Stimulated activated CD8-positive, alpha-beta memory T cell treated with anti-CD3 and anti-CD28 coated beads, Interleukin-4, amount 100 ng/mL, for 24 hours (primary cell): ENCODE results near the gene TNFRSF13B.

Source experiments
- DNase-seq: peaks from one replicate; pipeline ENCODE4 v3.0.0-alpha.2; 2020; ENCODE audit warnings: low read depth

Gene TNFRSF13B

DNA sequence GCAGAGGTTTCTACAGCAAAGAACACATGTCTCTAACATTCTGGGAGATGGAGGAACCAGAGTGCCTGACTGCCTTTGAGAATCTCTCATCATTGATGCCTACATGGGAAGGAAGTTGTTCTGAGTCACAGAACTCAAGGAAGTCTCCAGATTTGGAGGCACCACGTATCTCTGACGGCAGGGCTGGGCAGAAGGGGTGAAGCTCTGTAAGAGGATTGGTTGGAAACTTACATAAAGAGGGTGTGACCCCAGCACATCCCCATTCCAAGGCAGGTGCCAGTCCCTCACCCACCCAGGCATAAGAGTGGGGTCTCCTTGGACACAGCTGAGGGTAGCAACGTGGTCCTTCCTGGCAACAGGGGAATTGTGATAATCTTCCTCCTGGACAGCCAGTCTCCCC, 17.4 kb downstream of the TNFRSF13B start:
- no peak for DNase-seq

DNA sequence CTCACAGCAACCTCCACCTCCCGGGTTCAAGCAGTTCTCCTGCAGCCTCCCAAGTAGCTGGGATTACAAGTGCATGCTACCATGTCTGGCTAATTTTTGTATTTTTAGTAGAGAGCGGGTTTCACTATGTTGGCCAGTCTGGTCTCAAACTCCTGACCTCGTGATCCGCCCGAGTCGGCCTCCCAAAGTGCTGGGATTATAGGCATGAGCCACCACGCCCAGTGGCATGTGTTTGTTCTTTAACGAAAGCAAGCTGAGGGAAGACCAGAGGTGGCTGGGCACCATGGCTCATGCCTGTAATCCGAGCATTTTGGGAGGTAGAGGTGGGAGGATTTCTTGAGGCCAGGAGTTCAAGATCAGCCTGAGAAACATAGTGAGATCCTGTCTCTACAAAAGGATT, 18.1 kb downstream of the TNFRSF13B start:
- DNase-seq, result no peak

DNA sequence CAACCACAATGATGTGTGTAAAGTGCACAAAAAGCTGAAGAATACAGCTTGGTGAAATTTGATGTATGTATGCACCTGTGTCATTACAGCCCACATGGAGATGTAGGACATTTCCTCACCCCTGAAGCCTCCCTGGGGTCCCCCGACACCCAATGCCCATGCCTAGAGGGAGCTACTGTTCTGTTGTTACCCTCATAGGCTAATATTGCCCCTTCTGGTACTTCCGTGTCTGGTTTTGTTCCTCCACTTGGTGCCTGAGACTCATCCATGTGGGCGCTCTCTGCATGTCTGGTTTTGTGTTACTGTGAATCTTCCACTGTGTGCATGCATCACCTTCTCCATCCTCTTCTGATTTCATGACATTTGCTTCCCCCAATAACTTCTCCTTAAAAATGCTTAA, 18.6 kb downstream of the TNFRSF13B start:
- no peak for DNase-seq

DNA sequence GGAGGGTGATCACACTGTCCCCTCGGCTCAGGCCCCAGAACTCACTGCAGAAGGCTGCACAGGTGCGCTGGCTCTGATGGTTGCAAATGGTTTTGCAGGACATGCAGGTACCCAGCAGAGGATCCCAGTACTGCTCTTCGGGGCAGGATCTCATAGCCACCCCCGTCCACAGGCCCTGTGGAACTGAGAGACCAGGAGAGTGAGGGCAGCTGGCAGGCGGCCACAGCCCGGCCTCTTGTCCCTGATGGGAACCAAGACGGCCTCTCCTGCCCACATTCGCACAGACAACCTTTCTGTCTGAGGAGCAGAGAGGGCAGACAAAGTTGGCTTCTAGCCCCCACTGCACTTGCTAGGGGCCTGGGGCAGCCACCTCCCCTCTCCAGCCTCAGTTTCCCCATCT, 19.5 kb downstream of the TNFRSF13B start:
- DNase-seq, result no peak

DNA sequence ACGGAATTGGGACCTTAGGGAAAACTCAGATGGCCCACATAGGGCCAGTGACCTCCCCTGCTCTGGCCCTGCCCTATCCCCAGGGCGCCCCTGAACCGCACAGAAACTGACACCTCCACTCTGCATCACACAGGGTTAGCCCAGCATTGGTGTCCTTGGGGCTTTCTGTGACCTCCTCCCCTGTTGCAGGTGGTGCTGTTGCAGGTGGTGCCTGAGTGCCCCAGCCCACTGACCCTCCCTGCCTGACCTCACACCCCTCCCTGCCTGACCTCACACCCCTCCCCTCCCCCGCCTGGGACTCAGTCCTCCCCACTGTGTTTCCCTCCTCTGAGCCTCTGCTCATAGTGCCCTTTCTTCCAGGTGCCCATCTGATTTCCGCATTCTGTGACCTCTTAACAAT, 21.4 kb downstream of the TNFRSF13B start:
- no peak for DNase-seq

DNA sequence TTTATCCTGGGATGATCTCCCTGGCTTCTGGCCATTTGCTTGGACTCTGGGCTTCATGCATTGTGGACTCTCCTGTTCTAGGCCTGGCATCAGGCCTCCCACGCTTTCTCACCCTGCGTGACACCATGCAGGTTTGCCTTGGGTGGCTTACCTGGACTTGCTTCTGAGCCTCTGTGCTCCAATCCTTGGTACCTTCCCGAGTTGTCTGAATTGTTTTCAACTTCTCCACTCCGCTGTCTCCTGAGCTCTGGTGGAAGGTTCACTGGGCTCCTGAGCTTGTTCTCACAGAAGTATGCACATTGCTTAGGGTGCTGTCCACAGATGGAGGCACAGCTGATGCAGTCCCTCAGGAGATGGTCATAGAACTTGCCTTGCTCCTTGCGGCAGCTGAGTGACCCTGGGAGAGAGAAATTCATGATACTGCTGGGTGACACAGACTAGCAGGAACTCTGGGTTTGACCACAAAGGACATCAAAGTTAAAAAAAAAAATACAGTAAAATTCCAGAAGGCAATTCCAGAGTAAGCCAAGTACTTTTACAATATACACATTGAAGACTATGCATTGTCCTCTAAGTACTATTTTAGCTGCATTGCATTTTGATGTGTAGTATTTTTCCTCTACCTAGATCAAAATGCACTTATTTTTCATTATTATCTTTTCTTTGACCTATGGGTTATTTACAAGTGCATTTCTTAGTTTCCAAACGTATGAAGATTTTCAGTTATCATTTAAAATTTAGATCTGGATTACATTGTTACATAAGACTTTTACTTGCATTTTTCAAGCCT, 23.1 kb downstream of the TNFRSF13B start:
- DNase-seq, result no peak

DNA sequence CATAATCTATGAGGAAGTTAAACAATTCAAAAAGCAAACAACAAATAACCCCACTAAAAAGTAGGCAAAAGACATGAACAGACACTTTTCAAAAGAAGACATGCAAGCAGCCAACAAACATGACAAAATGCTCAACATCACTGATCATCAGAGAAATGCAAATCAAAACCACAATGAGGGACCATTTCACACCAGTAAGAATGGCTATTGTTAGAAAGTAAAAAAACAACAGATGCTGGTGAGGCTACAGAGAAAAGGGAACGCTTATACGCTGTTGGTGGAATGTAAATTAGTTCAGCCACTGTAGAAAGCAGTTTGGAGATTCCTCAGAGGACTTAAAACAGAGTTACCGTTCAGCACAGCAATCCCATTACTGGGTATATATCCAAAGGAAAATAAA, 24.4 kb downstream of the TNFRSF13B start:
- DNase-seq, result no peak

DNA sequence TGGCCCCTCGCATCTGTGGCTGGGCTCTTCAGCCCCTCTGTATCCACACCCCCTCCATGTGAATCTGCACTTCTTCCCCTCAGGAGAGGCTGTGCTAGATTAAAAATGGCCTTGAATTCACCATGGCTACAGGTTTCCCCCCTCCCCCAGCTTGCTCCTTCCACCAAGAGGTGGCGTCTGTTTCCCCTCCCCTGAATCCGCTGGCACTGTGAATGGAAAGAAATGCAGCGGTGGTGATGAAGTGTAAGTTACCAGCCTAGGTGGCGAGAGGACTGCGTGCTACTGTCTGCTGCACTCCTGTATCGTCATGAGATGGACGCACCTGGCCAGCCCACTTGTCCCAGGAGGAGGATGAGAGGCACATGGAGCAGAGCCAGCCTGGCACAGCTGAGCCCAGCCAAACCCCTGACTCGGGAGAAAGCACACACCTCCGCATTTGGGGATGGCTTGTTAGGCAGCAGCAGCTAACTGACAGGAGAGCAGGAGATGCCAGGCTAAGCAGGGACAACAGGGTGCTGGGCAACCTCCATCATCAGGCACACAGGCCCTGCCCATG, 26.2 kb downstream of the TNFRSF13B start:
- no peak for DNase-seq

DNA sequence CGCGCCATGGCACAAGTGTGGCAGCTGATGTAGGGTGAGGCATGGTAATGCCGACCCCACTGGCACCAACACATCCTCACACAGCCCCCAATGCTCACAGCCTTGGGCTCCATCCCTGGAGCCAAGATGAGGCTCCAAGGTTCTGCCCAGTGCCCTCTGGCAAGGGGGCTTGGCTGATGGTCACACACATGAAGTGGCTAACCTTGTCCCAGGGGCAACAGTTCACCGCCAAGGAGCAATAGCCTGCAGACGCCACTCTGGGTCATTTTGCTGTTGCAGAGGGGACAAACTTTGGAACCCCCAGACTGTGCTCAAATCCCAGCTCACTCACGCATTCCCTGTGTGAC, 26.8 kb downstream of the TNFRSF13B start:
- no peak for DNase-seq

DNA sequence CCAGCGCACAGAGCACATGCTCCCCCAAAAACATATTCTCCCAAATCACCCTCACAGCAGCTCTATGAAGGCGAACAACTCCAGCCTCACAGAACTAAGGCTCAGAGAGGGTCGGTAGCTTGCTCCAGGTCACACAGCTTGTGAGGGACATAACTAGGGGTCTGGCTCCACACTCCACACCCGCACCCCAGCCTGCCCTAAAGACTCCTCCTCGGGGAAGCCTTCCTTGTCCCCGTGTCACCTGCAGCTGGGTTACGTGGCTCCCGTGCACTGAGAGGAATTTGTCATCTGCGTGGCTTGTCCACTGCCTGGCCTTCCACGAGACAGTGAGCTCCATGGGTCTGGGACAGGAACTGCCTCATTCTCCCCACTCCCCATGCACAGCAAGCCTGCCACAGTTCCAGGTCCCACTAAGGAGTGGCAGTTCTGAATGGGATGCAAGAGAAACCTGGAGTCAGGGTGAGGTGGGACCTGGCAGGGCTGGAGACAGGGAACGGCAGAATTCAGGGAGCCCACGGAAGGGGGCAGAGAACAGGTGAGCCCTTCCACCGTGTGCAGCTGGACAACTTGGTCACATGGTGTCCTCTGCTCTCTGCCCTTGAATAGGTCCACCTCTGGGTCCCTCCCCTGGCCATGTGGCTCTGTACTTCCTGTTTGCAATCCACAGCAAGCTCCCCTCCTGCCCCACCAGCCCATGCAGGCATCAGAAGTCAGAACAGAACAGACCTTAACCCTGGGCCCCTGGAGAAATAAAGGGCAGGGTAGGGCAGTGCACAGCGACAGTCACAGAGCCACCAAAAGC, 27.4 kb downstream of the TNFRSF13B start:
- DNase-seq, result no peak

DNA sequence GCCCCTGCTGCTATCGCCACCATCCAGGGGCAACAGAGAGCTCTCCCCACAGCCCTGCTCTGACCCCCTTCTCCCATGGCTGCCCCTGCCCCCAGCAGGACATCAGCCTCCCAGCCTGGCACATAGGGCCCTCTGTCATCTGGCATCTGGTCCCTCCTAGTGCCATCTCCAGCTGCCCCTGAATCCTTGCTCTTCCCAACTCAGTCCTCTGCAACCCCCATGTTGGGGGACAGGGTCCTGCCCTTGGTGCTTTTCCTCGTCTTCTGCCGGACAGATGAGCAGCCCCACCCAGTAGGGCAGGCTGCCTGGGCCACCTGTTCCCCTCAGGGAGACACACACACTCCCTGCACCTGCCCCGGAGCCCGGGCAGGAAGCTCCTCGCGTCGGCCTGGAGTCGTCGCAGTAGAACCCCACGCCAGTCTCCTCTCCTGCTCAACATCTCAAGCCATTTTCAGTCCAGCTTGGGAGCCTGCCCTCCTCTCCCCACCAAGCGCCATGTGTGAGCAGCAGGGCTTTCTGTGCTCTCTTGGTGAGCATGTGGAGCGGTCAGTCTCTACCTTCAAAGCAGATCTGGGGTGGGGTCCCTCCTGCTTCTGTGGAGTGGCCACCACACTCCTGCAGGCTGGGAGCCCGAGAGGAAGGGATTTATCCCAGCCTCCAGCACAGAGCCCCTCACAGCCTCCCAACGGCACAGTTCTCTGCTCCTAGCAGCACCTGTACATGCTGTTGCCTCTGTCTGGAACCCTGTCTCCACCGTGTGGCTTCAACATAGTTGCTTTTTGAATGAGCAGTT, 28.2 kb downstream of the TNFRSF13B start:
- DNase-seq, result no peak

DNA sequence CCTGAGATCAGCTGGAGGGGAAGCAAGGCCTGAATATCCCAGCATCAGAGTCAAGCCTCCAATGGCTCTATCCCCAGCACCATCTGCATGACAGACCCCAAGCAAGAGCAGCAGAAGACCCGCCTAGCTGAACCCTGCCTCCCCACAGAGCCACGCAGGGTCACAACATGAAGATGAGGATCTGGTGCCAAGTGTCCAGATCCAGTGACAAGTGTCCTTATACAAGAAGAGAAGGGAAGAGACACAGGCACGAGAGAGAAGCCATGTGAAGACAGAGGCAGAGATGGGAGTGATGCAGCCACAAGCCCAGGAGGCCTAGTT, 28.9 kb downstream of the TNFRSF13B start:
- DNase-seq, result no peak

DNA sequence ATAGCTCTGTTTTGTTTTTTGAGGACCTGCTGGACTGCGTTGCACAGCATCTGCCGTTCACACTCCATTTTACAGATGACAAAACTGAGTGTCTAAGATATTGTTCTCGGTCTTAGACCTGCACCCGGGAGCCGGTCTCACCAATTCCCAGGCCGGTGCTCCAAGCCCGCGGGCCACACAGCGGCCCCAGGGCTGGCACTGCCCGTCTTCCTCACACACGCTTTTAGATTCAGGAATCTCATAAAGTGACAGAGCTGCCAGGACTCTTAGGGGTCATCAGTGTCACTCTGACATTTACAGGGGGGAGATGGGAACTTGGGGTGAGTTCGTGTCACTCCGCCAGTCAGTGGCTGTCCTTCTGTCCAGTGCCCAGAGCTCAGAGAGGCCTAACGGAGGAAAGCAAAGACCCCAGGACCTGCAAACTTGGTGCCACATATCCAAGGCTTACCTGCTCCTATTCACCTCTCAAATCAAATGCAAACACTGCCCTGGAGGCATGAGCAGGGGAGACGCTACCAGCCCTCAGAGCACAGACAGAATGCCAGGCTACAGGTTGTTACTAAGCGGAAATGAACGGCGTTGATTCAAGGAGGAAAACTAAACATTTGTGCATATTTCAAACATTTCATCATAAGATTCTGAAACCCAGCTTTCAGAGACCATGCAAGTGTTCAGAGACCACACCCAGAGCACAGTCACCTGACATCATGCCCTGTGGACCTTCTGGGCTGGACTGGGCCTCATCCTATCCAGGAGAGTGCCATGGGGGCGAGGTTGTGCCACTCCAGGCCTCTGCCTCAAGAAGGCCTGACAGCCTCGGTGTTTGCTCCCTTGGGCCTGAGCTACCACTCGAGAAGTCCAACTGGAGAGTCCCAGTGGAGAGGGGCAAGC, 29.5 kb downstream of the TNFRSF13B start:
- no peak for DNase-seq

DNA sequence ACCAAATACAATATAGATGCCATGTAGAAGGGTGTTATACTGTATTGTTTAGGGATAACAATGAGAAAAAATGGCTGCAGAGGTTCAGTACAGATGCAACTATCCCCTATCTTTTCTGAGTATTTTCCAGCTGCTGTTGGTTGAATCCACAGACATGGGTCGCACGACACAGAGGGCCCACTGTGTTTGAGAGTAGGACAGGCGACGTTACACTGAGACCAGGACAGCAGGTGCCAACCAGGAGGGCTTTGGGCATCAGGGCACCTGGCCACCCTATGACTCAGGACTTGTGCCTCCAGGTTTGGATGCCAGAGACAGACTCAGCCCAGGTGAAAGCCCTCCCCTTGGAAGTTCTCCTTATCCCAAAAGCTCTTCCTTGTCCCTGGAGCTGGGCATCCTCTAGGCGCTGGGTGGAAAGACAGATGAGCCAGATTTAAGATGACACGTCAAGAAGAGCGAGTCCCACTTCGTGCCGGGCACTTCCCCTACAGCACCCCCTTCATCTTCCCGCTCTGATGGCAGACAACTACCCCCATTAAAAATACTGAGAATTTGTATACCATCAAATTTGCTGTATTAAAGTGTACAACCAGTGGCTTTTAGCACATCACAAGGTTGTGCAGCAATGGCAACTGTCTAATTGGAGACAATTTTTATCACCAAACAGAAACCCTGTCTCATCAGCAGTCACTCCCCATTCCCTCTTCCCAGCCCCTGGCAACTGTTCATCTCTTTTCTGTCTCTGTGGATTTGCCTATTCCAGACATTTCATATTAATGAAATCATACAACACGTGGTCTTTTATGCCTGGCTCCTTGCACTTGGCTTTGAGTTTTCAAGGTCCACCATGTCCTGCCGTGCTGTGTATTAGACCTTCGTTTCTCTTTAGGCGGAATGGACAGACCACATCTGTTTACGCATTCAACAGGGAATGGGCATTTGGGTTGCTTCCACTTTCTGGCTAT, 30.6 kb downstream of the TNFRSF13B start:
- DNase-seq, result no peak

DNA sequence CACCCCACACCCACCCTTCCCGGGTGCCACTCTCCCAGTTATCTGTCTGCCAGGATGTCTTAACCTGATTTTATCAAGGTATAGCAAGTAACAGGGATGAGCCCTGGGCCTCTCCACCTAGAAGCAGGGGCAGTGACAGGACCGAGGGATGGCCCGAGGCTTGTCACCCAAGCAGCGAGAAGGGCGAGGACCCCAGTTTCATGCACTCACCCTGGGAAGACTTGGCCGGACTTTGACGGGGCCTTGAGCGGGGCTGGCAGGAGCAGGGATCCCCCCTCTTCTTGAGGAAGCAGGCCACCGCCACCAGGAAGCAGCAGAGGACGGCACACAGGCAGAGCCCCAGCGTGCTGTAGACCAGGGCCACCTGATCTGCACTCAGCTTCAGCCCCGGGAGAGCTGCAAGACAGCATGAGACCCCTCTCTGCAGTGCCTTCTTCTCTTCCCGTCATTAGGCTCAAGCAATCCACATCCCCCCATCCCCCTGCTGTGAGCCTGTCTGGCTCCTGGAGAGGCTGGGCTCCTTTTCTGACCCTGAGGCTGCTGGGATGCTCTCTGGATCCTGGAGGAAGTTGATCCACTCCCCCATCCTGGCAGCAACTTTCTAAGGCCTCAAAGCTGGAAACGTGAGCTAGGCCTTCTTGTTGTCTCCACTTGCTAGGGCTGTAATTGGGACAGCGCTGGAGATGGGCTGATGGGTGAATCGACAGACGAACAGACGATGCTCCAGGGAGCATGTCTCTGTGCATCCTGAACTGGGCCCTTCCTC, 31.6 kb downstream of the TNFRSF13B start:
- DNase-seq, result no peak

DNA sequence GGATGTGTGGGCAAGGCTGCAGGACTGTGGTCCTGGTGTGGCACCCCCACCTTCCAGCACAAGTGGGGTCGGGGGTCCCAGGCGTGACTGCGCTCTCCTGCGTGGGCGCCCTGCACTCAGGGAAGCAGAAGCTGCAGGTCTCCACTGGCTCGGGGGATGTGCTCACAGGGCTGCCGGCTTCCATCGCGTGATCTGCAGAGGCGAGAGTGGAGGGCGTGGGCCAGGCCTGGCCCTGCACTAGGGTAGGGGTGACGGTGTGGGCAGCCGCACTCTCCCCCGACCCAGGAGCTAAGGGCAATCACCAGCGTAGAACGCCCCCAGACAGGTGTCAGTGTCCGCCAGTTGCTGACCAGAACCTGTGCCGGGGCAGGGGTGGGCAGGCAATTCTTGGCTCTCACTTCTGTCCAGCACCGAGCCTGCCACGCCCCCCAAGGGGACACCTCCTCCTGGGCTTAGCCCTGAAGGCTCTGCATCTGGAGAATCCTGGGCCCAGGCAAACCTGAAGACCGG, 32.3 kb downstream of the TNFRSF13B start:
- no peak for DNase-seq

DNA sequence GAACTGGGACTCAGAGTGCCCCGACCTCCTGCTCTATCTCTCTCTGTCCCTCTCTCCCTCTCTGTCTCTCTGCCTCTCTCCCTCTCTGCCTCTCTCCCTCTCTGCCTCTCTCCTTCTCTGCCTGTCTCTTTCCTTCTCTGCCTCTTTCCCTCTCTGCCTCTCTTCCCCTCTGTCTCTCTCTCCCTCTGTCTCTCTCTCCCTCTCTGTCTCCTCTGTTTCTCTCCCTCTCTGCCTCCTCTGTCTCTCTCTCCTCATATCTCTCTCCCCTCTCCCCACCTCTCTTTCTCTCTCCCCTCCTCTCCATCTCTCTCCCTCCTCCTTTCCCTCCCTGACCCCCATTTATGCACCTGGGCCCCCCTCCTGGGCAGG, 32.7 kb downstream of the TNFRSF13B start:
- no peak for DNase-seq

DNA sequence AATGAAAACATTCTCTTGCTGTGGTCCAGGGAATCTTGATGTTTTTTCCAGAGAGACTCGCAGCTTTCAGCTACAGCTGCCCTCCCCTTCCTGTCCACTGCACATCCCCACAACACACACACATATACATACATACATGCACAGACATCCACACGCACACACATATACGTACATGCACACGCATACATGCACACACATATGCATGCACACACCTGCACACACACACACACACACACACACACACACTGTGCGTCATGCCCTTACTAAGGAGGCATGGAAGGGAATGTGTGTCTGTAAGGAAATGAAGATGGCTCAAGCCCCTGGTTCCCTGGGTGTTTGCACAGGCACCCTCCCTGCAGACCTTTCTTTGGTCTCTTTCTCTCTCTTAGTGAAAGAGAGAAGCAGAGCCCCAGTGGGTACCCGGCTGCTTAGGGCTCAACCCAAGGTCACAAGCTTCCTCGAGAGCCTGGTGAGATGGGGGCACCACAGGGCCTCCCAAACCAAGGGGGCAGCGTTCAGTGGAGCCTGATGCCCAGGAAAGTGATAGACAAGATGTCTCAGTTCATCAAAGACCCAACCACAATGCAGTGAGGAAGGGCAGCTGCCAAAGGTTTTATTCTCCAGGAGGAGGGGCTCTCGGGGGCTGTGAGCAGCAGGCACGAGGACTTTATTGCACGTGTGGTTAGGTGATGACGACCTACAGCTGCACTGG, 33.3 kb downstream of the TNFRSF13B start:
- DNase-seq, result no peak

DNA sequence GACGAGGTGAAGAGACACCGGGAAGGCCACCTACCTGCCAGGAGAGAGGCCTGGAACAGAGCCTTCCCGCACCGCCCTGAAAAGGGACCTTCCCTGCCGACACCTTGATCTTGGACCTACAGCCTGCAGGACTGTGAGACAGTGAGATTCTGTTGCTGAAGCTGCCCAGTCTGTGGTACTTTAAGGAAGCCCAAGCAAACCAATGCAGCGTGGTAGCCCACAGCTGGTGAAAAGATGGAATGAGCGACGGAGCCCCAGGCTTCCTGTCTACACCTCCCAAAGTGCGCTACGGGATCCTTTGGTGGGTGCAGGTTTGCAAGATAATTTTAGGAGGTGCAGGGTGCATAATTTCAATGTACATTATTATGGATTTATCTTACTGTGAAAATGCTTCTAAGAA, 33.9 kb downstream of the TNFRSF13B start:
- DNase-seq, result no peak
